ENCODE results near the gene TIGAR. TPM values are rescaled to one million over a fixed set of nuclear protein-coding genes. Genes with fewer than 3 reads are reported as not detected.
A peak's percentile ranks its signal among the peaks of the same experiment; 100 is the strongest.

Gene TIGAR
- total RNA-seq, 1 donor from 2014 or later, result 13.6 TPM

- Histone ChIP-seq H3K9me3 (replicated peaks) (no peaks in the 10 kb centered on the region), H3K36me3 (no peaks in the 10 kb centered on the region), H3K4me3 (no peak overlapping the region), H3K27me3 (ENCODE audit: low read depth) (no peaks in the 10 kb centered on the region), H3K27ac (replicated peaks) (no peak overlapping the region), H3K4me1 (peaks cover 16% of the 10 kb centered on the region)
- TF ChIP-seq CTCF (IDR thresholded peaks at IDR 0.05; ENCODE audit: borderline replicate concordance), result no peak
- intact Hi-C loops (cut with micrococcal nuclease), result no loop called here
- DNase-seq, result no peak
These were observed 9.2 kb upstream of the TIGAR start for GRCh38 chr12:4311776-4312175.

GRCh38 chr12:4312251-4312650 lies 8.8 kb upstream of the TIGAR start:
- no peak for DNase-seq
- no peak overlapping the region for H3K4me3 ChIP-seq
- H3K9me3 ChIP-seq (replicated peaks), result no peaks in the 10 kb centered on the region
- no peak for TF ChIP-seq CTCF (IDR thresholded peaks at IDR 0.05; ENCODE audit: borderline replicate concordance)
- H3K27ac ChIP-seq (replicated peaks), result no peak overlapping the region
- H3K36me3 ChIP-seq, result no peaks in the 10 kb centered on the region
- H3K4me1 ChIP-seq, result peaks cover 14% of the 10 kb centered on the region
- intact Hi-C loops (cut with micrococcal nuclease), result no loop called here
- H3K27me3 ChIP-seq (ENCODE audit: low read depth), result no peaks in the 10 kb centered on the region

- Histone ChIP-seq H3K36me3 (no peaks in the 10 kb centered on the region), H3K27ac (replicated peaks) (peak overlapping the region; percentile 89), H3K4me3 (peak overlapping the region; percentile 82), H3K4me1 (peaks cover 35% of the 10 kb centered on the region), H3K9me3 (replicated peaks) (no peaks in the 10 kb centered on the region), H3K27me3 (ENCODE audit: low read depth) (no peaks in the 10 kb centered on the region)
- TF ChIP-seq CTCF (IDR thresholded peaks at IDR 0.05; ENCODE audit: borderline replicate concordance), result no peak
- intact Hi-C loops (cut with micrococcal nuclease), result no loop called here
- DNase-seq, result no peak
These were observed 538 bp upstream of the TIGAR start for GRCh38 chr12:4320497-4320852.

- H3K4me3 ChIP-seq, result no peak overlapping the region
- H3K36me3 ChIP-seq, result no peaks in the 10 kb centered on the region
- peaks cover 47% of the 10 kb centered on the region for H3K4me1 ChIP-seq
- H3K27ac ChIP-seq (replicated peaks), result no peak overlapping the region
- intact Hi-C loops (cut with micrococcal nuclease), result no loop called here
- no peaks in the 10 kb centered on the region for H3K9me3 ChIP-seq (replicated peaks)
- DNase-seq, result no peak
- H3K27me3 ChIP-seq (ENCODE audit: low read depth), result no peaks in the 10 kb centered on the region
- no peak for TF ChIP-seq CTCF (IDR thresholded peaks at IDR 0.05; ENCODE audit: borderline replicate concordance)
These were observed 1.7 kb downstream of the TIGAR start for GRCh38 chr12:4322726-4323125.

- Histone ChIP-seq H3K4me1 (peaks cover 47% of the 10 kb centered on the region), H3K4me3 (no peak overlapping the region), H3K9me3 (replicated peaks) (no peaks in the 10 kb centered on the region), H3K36me3 (no peaks in the 10 kb centered on the region), H3K27me3 (ENCODE audit: low read depth) (no peaks in the 10 kb centered on the region), H3K27ac (replicated peaks) (no peak overlapping the region)
- DNase-seq, result no peak
- TF ChIP-seq CTCF (IDR thresholded peaks at IDR 0.05; ENCODE audit: borderline replicate concordance), result no peak
- intact Hi-C loops (cut with micrococcal nuclease), result no loop called here
These were observed 2.4 kb downstream of the TIGAR start for GRCh38 chr12:4323396-4323795.

GRCh38 chr12:4324366-4324765 lies 3.4 kb downstream of the TIGAR start:
- intact Hi-C loops (cut with micrococcal nuclease), result no loop called here
- DNase-seq, result no peak
- Histone ChIP-seq H3K4me1 (peaks cover 47% of the 10 kb centered on the region), H3K9me3 (replicated peaks) (no peaks in the 10 kb centered on the region), H3K27ac (replicated peaks) (no peak overlapping the region), H3K4me3 (no peak overlapping the region), H3K27me3 (ENCODE audit: low read depth) (no peaks in the 10 kb centered on the region), H3K36me3 (peaks cover 2% of the 10 kb centered on the region)
- no peak for TF ChIP-seq CTCF (IDR thresholded peaks at IDR 0.05; ENCODE audit: borderline replicate concordance)

All from left ventricle myocardium inferior (tissue), 1 donor.